Upper lobe of left lung (tissue), 4 donors: ENCODE results near the gene TBC1D16.

Source experiments
- EP300 ChIP-seq, 4 donors: sonication (generic); formaldehyde crosslinking; IDR thresholded peaks; one replicate each; pipeline ENCODE4 v1.5.1; 2017; ENCODE audit warnings: antibody characterized with exemption in 4 of 4, control low read depth in 2 of 4
- POLR2A ChIP-seq, 4 donors: fragments of 450-650 bp; IDR thresholded peaks; one replicate each; pipeline ENCODE4 v1.5.1; 2016 to 2017; ENCODE audit warnings: antibody characterized with exemption in 4 of 4, mild to moderate bottlenecking in 2 of 4
- POLR2AphosphoS5 ChIP-seq, 2 donors: sonication (generic); formaldehyde crosslinking; IDR thresholded peaks; one replicate each; pipeline ENCODE4 v1.5.1; 2017; ENCODE audit warnings: antibody characterized with exemption in 2 of 2
- TF ChIP-seq, protein P1 (sequence below), 6 experiments: fragments of 450-650 bp in 4 of 6; fragments of 200-600 bp in 2 of 6; sonication (generic) in 2 of 6; IDR thresholded peaks; one replicate each; pipeline ENCODE4 v1.5.1; 2016 to 2019; ENCODE audit warnings: antibody characterized with exemption in 6 of 6

DNA sequence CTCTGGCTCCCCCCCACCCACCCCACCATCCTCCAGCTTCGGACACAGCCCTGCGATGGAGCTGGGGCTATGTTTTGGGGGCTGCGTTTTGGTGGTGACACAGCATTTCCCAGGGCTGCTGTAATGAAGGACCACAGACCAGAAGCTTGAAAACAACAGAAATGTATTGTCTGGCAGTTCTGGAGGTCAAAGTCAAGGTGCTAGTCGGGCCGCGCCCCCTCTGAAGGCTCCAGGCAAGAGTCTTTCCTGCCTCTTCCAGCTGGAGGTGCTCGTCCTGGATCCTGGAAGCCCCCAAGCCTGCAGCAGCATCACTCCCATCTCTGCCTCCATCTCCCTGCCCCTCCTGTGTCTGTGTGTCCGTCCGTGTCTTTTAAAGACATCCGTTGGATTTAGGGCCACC, 50.8 kb downstream of the TBC1D16 start:
- TF ChIP-seq, protein P1, sequence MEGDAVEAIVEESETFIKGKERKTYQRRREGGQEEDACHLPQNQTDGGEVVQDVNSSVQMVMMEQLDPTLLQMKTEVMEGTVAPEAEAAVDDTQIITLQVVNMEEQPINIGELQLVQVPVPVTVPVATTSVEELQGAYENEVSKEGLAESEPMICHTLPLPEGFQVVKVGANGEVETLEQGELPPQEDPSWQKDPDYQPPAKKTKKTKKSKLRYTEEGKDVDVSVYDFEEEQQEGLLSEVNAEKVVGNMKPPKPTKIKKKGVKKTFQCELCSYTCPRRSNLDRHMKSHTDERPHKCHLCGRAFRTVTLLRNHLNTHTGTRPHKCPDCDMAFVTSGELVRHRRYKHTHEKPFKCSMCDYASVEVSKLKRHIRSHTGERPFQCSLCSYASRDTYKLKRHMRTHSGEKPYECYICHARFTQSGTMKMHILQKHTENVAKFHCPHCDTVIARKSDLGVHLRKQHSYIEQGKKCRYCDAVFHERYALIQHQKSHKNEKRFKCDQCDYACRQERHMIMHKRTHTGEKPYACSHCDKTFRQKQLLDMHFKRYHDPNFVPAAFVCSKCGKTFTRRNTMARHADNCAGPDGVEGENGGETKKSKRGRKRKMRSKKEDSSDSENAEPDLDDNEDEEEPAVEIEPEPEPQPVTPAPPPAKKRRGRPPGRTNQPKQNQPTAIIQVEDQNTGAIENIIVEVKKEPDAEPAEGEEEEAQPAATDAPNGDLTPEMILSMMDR (IDR thresholded peaks at IDR 0.05): no peak
- TF ChIP-seq POLR2A (IDR thresholded peaks at IDR 0.05) (no peak), POLR2AphosphoS5 (IDR thresholded peaks at IDR 0.05) (no peak), EP300 (IDR thresholded peaks at IDR 0.05) (no peak)
